ENCODE data around the gene NCLN. TPM values are rescaled to one million over a fixed set of nuclear protein-coding genes. Genes with fewer than 3 reads are reported as not detected.

The NCLN gene
- total RNA-seq, 1 donor from 2014 or later = 61.1 TPM

- H3K9me3 Mint-ChIP-seq = peaks cover 2% of the 10 kb centered on the region
- ChIA-PET CTCF (no interaction called here), POLR2A (no interaction called here)
- peaks cover 7% of the 10 kb centered on the region for H3K4me1 Mint-ChIP-seq
- H3K27me3 Mint-ChIP-seq = no peaks in the 10 kb centered on the region
- no peak for DNase-seq
- no peak overlapping the region for H3K27ac Mint-ChIP-seq
- no peak overlapping the region for H3K4me3 Mint-ChIP-seq
- peaks cover 40% of the 10 kb centered on the region for H3K36me3 Mint-ChIP-seq (ENCODE audit: low read depth)
- intact Hi-C loops (cut with micrococcal nuclease) = no loop called here
- TF ChIP-seq, protein P1, sequence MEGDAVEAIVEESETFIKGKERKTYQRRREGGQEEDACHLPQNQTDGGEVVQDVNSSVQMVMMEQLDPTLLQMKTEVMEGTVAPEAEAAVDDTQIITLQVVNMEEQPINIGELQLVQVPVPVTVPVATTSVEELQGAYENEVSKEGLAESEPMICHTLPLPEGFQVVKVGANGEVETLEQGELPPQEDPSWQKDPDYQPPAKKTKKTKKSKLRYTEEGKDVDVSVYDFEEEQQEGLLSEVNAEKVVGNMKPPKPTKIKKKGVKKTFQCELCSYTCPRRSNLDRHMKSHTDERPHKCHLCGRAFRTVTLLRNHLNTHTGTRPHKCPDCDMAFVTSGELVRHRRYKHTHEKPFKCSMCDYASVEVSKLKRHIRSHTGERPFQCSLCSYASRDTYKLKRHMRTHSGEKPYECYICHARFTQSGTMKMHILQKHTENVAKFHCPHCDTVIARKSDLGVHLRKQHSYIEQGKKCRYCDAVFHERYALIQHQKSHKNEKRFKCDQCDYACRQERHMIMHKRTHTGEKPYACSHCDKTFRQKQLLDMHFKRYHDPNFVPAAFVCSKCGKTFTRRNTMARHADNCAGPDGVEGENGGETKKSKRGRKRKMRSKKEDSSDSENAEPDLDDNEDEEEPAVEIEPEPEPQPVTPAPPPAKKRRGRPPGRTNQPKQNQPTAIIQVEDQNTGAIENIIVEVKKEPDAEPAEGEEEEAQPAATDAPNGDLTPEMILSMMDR (IDR thresholded peaks at IDR 0.05) = no peak
- ATAC-seq (ENCODE audit: low read depth) = no peak
Measured at GRCh38 chr19:3196064-3196932, 10.6 kb downstream of the NCLN start.

GRCh38 chr19:3196933-3197205 is 11.1 kb downstream of the NCLN start:
- TF ChIP-seq, protein P1 (IDR thresholded peaks at IDR 0.05) = no peak
- H3K27me3 Mint-ChIP-seq = no peaks in the 10 kb centered on the region
- H3K36me3 Mint-ChIP-seq (ENCODE audit: low read depth) = peaks cover 42% of the 10 kb centered on the region
- H3K4me3 Mint-ChIP-seq = no peak overlapping the region
- H3K4me1 Mint-ChIP-seq = peaks cover 5% of the 10 kb centered on the region
- CTCF ChIA-PET = no interaction called here
- ATAC-seq (ENCODE audit: low read depth) = no peak
- peaks cover 2% of the 10 kb centered on the region for H3K9me3 Mint-ChIP-seq
- no peak overlapping the region for H3K27ac Mint-ChIP-seq
- no peak for DNase-seq
- intact Hi-C loops (cut with micrococcal nuclease) = no loop called here
- POLR2A ChIA-PET = no interaction called here

DNA sequence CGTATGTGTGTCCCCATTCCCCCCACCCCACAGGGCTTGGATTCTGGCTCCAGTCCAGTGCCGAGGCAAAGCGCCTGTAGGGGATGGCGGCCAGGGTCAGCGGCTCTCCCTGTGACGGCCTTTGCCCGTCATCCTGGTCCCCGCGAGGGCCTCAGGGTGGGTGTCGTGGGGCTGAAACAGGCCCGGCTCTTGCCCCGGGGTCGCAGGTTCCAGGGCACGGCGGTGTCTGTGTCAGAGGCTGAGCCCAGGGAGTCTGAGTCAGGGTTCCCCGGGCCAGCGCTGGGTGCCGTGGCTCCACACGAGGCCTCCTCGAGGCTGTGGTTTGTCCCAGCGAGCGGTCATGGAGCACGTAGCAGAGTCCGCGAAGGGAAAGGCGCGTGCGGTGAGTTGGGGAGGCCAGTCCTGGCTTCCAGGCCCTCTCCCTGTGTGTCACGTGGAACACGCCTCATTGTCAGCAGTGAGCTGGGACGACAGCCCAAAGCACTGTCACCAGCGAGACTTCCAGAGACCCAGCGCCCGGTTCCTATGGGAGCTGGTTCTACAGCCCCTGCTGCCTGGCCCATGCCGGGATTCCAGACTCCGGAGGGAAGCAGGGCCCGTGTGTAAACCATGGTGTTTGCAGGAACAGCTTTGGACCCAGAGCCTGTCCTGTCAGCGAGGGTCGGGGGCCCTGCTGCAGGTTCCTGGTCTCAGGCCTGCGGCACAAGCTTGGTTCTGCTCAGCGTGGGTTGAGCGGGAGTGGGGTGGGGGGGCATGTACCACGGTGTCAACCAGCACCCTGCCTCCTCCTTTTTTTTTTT is 13.4 kb downstream of the NCLN start:
- no peak overlapping the region for H3K4me3 Mint-ChIP-seq
- H3K36me3 Mint-ChIP-seq (ENCODE audit: low read depth) = peaks cover 48% of the 10 kb centered on the region
- H3K9me3 Mint-ChIP-seq = peaks cover 2% of the 10 kb centered on the region
- ATAC-seq (ENCODE audit: low read depth) (no peak), DNase-seq (no peak)
- H3K27ac Mint-ChIP-seq = no peak overlapping the region
- no peaks in the 10 kb centered on the region for H3K4me1 Mint-ChIP-seq
- TF ChIP-seq, protein P1 (IDR thresholded peaks at IDR 0.05) = no peak
- no peaks in the 10 kb centered on the region for H3K27me3 Mint-ChIP-seq
- ChIA-PET CTCF (interaction anchor here (0.6 kb wide), 1 partner anchor 89 kb away, joined by 4 read pairs; no protein-coding TSS in a partner anchor), POLR2A (interaction anchor here (0.7 kb wide), 1 partner anchor 1263 kb away, joined by 5 read pairs; no protein-coding TSS in a partner anchor)
- intact Hi-C loops (cut with micrococcal nuclease) = no loop called here

GRCh38 chr19:3201072-3201700 is 15.5 kb downstream of the NCLN start:
- Mint-ChIP-seq H3K9me3 (no peaks in the 10 kb centered on the region), H3K4me3 (no peak overlapping the region), H3K27ac (no peak overlapping the region), H3K4me1 (no peaks in the 10 kb centered on the region), H3K36me3 (ENCODE audit: low read depth) (peaks cover 46% of the 10 kb centered on the region), H3K27me3 (no peaks in the 10 kb centered on the region)
- ATAC-seq (ENCODE audit: low read depth) (no peak), DNase-seq (no peak)
- CTCF ChIA-PET = no interaction called here
- POLR2A ChIA-PET = no interaction called here
- intact Hi-C loops (cut with micrococcal nuclease) = no loop called here
- TF ChIP-seq, protein P1 (IDR thresholded peaks at IDR 0.05) = no peak

DNA sequence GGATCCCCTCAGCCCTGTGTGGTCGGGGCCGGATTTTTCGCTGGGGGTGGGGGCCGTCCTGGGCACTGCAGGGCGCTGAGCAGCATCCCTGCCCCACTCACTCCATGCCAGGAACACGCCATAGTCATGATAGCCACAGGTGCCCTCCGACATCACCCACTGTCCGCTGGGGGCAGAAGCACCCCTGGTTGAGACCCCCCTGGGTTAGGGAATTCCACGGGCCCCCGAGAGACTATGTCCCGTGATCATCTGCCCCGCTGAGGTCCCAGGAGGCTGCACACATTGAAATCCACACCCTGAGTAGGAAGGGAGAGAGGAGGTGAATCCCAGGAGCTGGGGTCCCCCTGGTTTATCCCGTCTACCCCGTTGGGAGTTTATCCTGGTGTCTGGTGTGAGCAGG is 16.2 kb downstream of the NCLN start:
- TF ChIP-seq, protein P1 (IDR thresholded peaks at IDR 0.05) = no peak
- intact Hi-C loops (cut with micrococcal nuclease) = no loop called here
- no peaks in the 10 kb centered on the region for H3K9me3 Mint-ChIP-seq
- CTCF ChIA-PET = no interaction called here
- H3K4me1 Mint-ChIP-seq = no peaks in the 10 kb centered on the region
- H3K4me3 Mint-ChIP-seq = no peak overlapping the region
- peaks cover 46% of the 10 kb centered on the region for H3K36me3 Mint-ChIP-seq (ENCODE audit: low read depth)
- DNase-seq (no peak), ATAC-seq (ENCODE audit: low read depth) (no peak)
- no peaks in the 10 kb centered on the region for H3K27me3 Mint-ChIP-seq
- POLR2A ChIA-PET = interaction anchor here (0.5 kb wide), 1 partner anchor 12 kb away, joined by 3 read pairs; no protein-coding TSS in a partner anchor
- H3K27ac Mint-ChIP-seq = no peak overlapping the region
